HG03558 (cell line): Measurements from ENCODE around the gene HEXA.

Experiments
- ATAC-seq: cut with Tn5 transposase; IDR thresholded peaks from one replicate; pipeline ENCODE4 v1.9.1; 2021; ENCODE audit warnings: moderate number of reproducible peaks; ENCODE audit not compliant: unreplicated experiment; ENCODE audit errors: extremely low read depth

The HEXA gene

GRCh38 chr15:72331021-72331420 is 44.8 kb downstream of the HEXA start:
- no peak for ATAC-seq

- ATAC-seq: no peak
Observed at GRCh38 chr15:72323752-72324151, 52.1 kb downstream of the HEXA start.

DNA sequence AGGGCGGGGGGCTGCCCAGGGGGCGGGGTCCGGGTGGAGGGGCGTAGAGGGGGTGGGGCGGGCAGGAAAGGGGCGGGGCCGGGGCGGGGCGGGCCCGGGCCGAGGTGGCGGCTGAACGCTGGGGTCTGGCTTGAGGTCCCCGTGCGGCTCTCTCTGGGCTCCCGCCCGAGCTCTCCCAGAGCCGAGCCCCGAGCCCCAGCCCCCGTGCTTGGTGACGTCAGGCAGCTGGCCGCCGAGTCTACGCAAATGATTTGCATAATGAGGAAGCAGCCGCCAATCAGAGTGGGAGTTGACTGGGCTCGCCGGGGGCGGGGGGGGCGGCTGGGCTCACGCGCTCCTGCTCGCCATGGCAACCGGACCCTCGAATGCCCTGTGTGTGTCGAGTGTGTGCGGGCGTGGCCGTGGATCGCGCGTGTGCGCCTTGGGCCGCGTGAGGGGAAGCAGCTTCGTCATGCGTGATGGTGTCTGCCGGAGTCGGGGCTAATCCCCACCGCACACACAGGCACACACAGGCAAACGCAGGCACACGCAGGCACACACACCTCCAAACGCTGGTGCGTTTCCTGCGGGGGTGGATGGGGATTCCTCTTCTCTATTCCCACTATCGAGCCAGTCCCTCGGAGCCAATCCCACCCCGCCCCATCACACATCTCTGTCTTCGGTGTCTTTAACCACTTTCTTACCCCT is 55.7 kb downstream of the HEXA start, which contains the start of gene CELF6:
Gene CELF6 (minus strand): TSS at position 173 of the 687 bp plus-strand sequence. CDS start 283 bp downstream, outside the sequence.
- ATAC-seq: no peak

- ATAC-seq: no peak
Observed at GRCh38 chr15:72319360-72319984, 56.3 kb downstream of the HEXA start.

- no peak for ATAC-seq
Observed at GRCh38 chr15:72318408-72318942, 57.3 kb downstream of the HEXA start.

- ATAC-seq: no peak
Observed at GRCh38 chr15:72315706-72316370, 60.0 kb downstream of the HEXA start.

DNA sequence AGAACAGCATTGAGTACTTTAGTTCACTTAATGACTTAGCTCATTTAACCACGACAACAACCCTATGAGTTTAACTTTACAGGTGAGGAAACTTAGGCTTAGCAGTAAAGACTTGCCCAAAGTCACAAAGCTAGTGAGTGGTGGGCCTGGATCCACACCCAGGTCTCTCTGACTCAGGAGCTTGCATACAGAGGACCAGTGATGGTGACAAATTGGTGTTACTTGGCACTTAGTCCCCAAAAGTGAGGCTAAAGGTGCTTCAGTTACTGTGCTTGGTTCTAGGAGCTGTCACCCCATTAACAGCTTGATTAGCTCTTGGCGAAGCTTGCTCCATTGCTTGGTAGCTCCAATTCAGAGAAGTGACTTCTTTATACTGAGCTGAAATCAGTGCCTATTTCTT is 61.9 kb downstream of the HEXA start:
- ATAC-seq: no peak

GRCh38 chr15:72313448-72313840 is 62.4 kb downstream of the HEXA start:
- no peak for ATAC-seq

- ATAC-seq: no peak
Observed at GRCh38 chr15:72312605-72313447, 63.0 kb downstream of the HEXA start.

GRCh38 chr15:72307026-72307425 is 68.8 kb downstream of the HEXA start:
- ATAC-seq: no peak

DNA sequence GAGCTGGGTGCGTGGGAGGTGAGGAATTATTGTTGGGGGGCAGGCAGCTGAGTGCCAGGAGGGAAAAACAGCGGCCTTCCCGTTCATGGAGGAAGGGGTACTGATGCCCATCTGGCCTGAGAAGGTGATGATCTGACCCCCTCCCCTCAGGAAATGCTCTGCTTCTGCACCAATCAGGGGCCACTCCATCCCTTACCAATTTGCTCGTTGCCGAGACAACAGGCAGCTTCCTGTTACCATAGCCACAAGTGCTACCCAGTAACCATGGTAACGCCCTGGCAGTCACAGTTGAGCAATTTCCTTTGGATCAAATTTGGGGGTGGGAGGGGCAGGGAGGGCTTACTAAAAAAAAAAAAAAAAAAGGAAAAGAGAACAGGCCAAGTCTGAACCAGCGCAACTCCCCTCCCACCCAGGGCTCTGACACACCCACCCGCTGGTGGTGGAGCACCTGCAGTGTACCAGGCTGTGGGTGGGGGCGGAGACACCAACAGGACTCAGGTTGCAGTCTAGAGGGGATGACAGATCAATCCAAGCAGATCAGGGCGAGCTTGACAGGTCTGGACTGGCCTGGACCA is 69.5 kb downstream of the HEXA start:
- ATAC-seq: no peak

- no peak for ATAC-seq
Observed at GRCh38 chr15:72304596-72304995, 71.2 kb downstream of the HEXA start.

DNA sequence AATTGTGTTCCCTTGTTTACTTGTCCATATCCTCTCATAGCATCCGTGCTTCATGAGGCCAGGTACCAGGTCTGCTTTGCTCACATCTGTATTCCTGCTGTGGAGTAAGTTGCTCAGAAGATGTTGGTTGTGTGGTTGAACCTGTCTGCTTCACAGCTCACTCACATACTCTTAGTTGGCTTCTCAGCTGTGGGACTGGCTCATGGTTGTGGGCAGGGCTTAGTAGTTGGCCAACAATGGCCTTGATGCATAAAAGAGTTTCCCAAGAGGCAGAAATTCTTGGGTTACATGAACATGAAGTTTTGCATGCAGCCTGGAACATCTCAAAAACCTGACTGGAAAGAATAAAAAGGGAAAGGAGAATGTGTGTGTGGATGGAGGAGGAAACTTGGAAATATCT is 72.9 kb downstream of the HEXA start:
- ATAC-seq: no peak
